GM21717 (cell line): ENCODE data around the gene LYRM9.
"Not testable (repeated sequence)": the region's sequence is repeated elsewhere in the genome, so short reads cannot be mapped to it uniquely, and the experiment has no call there.

Experiments used
- ATAC-seq: cut with Tn5 transposase; IDR thresholded peaks from one replicate; pipeline ENCODE4 v1.9.1; 2021; ENCODE audit warnings: mild to moderate bottlenecking, moderate library complexity; ENCODE audit not compliant: unreplicated experiment

LYRM9 gene

DNA sequence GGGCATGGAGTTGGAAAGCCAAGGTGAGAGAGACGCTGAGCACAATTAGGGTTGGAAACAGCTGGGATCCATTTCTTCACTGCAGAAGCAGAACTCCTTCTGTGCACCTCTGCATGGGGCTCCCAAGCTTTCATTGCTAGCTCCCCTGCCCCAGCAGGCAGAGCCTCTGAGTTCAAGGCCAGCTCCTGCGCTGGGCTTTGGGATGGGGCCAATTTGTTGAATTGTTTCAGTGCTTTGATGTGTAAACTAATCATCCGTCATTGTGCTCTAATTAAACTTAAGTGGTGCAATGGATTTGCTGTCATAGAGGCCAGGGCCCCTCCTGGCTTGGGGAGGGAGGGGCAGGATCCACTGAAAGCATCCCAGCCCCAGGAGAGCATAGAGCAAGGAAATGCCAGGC is 13.5 kb upstream of the LYRM9 start:
- ATAC-seq: no peak

DNA sequence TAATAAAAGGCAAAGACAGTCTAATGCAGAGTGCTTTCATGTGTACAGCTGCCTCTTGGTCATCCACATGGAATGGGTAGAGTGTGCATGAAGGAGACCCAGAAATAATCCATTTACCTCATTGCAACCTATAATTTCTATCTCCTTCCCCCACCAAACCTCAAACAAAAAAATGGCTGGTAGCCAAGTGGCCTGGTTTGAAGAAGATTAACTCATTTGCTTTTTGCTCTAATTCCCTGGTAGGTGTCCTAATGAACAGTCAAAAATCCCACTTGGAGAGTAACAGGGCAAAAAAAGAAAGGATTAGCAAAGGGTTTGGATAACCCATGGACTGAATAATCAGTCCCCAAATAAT is 13.0 kb upstream of the LYRM9 start:
- ATAC-seq: no peak

DNA sequence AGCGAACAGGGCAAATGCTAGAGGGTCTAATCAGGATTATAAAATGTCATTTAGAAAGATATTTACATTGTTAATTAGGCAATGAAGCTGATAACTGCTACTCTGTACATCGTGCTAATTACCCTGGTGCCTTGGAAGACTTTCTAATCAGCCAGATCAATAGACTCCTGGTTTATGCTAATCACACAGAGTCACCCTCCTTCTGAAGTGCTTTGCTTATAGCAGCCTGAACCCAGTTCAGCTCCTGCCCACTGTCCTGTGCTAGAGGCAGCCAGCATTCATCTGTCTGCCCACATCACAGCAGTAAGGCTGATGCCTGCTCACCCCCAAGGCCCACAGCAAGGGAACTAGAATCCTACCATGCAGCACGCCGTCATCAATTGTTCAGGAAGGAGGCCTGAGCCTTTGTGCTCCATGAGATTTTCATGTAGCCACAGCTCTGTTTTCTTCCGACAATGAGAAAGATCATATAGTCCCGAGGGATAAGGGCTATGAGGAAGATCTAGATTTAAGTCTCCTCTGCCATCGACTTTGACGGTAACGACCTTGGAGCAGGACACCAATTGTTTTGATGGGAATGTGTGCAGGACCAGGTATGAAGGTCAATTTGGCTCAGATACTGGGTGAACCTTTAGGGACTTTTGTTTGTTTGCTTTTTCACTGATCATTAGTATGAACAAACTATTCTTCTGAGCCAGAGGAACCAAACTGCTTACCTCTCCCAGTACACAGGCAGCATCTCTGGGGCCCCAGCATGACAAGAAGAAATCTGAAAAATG is 12.5 kb upstream of the LYRM9 start:
- no peak for ATAC-seq

DNA sequence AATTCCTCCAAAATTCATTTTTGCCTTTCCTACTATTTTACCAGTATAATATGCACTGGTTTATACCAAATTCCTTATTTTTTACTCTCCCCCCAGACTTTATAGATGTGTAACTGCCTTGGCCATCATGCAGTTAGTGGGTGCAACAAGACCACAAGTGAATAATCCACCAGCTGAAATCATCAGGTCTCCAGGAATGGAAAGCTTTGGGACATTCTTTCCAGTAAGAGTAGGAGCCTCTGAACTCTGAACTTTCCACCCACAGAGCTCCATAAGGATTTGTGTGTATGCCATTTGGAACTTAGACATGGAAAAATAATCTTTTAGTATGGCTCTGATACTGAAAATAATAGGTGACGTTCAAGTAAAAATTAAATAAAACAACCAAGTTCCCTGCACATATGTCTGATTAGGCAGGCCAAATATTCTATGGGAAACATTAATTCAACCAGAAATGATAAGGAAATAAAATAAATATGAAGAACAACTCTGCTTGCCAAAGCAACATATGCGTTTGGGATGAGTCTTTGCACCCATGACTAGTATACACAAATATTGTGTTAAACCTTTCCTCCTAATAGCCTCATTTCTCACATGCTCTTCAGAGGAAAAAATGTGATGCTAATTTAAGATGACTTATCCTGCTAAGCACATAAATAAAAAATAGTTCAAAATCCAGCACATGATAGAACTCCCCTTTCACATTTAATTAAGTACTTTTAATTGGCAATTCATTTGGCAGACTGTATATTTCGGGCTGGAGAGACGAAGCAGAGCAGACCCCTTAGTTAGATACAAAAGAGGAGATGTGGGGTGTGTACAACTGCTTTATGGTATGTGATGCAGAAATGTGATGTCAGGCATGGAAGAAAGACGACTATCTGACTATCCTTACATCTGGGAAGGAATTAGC is 11.6 kb upstream of the LYRM9 start:
- no peak for ATAC-seq

DNA sequence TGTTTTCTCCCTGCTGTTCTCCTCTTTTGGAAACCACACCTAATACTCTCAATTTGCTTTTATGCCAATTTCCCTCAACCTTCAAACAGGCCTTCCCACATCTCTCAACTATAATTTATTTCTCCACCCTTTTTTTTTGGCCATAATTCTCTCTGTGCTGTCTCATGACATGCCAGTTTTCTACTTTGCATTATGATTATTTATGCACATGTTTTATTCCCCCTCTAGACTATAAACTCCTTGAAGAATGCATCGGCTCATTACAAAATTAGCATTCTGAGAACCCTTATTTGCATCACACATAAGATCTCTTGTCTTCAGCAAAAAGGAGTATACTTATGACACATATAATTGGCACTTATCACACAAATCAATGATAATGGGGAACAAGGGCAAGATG is 10.9 kb upstream of the LYRM9 start:
- no peak for ATAC-seq

DNA sequence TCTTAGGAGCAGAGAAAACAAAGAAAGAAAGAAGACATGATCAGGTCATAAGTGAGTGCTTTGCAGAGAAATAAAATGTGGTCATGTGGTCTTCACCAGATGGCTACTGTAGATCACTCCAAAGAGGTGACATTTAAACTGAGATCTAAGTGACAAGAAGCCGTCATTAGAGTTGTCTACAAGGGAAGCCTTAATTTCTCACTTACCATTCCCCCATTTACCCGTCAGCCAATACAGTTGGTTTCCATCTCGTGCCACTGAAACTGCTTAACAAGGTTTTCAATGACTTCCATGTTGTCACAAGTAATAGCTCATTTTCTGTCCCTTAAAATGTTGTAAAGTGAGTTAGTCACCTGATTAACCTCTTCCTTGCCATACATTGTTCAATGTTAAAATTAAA is 6.4 kb upstream of the LYRM9 start:
- ATAC-seq: no peak

DNA sequence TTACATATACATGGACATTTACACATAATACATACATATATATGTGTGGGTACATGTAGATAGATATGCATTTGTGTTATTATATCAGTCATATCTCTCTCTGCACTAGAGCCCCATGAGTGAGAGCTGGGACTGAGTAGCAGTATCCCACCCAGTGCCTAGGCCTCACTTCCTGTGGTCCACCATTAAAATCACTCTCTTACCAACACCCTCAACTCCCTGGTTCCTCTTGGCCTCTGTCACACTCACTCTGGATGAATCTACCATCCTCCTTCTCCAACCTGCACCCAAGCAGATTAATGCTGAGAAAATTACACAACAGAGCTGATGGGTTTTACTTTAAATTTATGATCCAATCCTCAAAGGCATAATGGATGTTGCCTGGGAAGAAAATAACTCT is 4.9 kb upstream of the LYRM9 start:
- ATAC-seq: no peak

DNA sequence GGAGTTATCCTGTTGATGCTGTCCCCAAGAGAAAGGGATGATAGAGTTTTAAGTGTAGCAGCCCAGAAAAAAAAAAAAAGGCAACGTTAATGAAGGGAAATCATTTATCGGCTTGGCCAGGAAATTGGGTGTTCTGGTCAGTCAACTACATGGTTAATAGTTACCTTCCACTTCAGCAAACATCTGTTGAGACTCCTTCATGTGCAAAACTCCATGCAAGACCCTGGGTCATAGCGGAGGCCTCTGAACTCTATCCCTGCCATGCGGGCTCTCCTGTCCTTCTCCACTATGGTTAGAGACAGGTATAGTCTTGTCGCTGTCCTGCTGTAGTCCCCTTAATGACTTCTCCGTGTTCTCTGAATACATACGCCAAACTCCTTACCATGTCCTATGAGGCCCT is 3.5 kb upstream of the LYRM9 start:
- ATAC-seq: no peak

DNA sequence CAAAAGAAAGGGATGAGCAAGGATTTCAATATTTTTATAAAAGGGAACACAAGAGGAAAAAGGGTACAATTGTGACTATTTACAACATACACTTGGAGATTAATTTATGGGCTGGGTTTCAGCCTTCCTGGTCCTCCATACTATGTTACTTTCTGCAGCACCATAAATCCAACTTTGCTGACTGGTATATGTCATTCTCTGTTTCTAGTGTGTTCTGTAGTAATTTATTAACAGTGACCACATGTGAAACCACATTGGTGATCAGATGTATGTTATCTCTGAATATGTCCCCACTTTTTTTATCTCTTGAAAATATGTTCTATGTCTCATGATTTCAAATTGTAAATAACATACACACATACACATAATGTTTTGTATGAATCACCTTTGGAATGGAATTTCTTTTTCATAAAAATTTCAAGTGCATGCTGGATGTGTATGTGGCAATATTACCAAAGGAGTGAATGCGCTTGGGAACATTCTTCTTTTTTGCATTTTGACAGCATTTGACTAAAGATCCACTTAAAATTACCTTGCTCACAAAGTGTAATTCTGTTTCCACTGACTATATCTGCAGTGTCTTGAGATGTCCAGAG is 2.9 kb upstream of the LYRM9 start:
- no peak for ATAC-seq

DNA sequence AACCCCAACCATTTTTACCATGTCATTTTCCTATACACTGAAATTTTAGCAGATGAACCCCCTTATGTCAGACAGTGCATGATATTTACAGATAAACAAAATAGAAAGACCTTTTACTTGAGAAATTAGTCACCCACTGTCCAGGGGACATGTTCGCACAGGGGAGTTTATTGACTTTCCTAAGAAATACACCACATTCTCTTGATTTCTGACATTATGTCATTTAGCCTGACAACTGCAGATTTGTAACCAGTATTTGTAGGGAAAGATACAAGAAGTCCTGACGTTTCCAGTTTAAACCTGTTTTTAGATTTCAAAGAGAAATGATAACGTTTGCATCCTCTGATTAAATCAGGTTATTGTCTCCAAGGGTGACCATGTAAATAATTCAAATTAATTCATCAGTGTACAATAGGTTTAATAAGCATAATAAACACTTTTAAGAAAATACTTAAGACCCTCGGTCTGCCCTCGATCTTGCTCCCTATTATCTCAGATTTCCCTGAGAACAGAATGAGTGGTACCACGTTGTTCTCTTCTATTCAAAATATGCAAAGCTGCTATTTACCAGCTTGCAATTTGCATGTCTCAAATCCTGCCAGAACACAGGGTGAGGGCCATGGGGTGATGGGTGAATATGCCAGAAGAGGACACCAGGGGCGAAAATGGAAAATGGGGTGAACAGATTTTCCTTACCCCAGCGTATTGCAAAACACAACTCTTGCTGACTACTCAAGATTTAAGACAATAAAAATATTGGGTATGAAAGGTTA is 2.1 kb upstream of the LYRM9 start:
- ATAC-seq: no peak

DNA sequence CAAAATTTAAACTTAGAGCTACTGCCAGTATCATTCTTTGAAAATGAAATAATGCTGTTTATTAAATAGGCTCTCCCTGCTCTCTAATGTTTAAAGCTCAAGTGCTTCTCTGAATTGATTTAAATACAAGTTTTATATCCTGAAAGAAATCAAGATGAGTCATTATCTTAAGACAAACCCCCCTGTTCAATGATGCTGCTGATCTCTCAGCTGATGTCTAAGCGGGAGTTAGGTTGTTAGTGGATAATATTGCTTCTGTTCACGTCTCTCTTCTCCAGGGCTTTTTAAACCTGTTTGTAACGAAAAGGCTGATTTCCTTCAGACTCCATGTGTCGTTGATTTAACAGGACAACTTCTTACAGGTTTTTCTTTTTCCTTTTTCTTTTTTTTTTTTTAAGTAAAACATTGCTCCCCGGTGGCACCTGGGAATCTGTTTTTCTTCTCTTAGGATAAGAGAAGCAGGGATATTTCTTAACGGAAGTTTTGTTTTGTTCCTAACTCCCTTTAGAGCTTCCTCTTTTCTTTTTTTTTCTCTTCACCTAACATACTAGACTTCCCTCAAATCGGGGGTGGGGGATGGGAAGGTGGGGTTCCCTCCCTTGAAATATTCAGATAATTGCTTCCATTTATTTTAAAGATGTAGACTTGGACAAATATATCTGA is 807 bp upstream of the LYRM9 start:
- ATAC-seq: no peak

DNA sequence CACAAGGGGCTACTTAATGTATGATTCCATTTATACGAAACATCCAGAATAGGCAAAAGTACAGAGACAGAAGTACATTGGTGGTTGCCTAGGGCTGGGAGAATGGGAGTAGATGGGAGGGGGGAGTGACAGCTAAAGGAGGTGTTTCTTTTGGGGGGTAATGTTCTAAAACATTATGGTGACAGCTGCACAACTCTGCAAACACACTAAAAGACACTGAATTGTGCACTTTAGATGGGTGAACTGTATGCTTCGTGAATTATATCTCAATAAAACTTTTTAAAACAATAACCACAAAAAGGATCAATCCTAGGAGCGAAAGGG is 661 bp downstream of the LYRM9 start:
- ATAC-seq: no peak

DNA sequence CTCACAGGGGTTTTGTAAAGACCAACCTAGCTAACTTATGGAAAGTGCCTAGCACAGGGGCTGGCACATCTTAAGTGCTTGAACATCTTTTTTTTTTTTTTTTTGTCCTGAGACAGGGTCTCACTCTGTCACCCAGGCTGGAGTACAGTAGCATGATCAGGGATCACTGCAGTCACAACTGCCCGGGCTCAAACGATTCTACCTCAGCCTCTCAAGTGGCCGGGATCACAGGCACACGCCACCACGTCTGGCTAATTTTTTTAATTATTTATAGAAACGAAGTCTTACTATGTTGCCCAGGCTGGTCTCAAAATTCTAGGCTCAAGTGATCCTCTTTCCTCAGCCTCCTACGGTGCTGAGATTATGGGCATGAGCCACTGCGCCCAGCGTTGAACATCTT is 1.3 kb downstream of the LYRM9 start:
- no peak for ATAC-seq

DNA sequence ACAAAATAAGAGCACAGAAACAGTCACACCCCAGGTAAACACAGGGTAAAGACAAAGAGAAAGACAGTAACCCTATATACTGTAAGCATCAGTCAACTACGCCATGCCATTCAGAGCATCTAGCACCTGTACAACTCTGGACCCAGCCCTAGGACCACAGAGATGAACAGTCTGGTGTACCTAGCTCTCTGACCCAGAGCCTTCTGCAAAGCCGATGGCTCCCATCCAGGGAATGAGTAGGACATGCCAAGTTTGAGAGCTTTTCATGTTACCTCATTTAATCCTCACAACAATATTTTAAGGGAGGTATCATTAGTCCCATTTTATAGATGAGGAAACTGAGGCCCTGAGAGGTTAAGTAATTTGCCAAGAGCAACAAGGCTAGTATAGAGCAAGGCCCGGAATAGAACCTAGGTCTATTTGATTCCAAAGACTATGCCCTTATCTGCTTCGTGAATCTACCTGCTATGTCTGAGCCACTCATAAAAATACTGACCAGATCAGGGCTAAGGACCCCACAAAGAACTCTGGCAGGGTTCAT is 3.4 kb downstream of the LYRM9 start:
- no peak for ATAC-seq

DNA sequence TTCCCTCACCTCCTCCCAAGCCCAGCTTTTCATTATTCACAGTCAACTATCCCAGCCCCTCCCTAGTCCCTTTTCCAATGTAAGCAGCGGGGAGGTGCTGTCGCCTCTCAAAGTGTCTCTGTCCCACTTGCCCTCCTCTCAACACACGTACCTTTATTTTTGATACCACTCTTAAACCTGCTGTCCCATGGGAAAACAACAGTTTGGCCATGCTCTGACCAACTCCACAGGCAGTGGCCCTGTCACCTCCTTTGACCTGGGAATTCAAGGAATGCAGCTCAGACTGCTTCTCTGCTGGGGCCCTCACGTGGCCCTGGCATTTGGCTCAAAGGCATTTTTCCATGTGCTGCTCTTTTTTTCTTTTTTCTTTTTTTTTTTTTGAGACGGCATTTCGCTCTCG is 4.2 kb downstream of the LYRM9 start:
- ATAC-seq: no peak

DNA sequence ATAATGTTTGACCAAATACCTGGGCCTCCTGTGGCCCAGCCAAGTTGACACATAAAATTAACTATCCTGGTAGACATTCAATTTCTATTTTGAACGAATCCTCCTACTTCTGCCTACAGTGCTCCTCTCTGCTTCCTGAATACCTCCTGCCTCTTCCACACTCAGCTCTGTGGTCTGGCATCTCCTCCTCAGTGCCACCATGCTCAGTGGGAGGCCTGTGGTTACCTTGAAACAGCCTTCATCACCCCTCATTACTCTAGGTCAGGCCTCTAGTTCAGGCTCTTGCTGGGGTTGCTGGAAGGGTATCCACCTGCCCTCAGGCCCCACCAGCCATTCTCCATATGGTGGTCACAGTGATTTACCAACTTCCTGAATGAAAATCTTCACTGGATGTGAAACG is 5.1 kb downstream of the LYRM9 start:
- ATAC-seq: no peak

DNA sequence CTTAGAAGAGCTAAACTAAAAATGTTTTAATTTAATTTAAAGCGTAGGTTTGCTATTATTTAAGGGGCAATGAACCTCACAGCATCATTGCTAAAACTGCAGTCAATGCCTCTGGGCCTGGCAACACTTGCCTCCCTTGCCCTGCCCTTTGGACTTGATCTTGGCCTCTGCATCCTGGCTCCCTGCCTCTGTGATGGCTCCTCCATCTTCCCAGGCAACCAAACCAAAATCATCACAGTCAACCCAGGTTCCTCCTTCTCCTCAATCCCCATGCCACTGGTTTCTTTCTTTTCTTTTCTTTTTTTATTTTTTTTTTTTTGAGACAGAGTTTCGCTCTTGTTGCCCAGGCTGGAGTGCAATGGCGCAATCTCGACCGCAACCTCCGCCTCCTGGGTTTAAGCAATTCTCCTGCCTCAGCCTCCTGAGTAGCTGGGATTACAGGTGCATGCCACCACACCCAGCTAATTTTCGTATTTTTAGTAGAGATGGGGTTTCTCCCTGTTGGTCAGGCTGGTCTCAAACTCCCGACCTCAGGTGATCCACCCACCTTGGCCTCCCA is 6.7 kb downstream of the LYRM9 start:
- ATAC-seq: not testable (repeated sequence)

DNA sequence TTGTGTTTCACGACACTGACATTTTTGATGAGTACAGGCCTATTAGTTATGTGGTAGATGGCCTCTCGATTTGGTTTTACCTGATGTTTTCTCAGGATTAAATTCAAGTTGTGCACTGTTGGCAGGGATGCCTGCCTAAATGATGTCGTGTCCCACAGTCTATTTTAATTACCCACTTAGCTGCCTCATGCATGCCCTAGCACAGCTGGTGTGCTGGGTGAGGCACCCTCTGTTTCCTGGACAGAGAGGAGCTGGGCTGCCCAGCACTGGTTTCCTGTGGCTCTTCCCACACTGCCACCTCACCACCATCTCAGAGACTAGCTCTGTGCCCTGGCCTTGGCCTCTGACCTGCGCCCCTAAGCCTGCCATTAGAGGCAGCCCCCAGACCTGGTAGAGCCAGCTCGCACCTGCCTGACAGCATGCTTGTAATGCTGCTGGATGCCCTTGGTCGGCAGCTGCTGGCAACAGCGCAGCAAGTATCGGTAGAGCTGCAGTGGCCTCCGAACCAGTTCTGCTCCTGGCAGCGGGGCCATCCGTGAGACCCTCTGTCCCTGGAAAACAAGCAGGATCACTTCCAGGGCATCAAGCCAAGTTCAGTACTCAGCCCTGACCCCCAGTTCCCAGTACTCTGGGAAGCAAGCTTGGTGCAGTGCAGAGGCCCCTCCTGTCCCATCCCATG is 10.9 kb downstream of the LYRM9 start:
- no peak for ATAC-seq

DNA sequence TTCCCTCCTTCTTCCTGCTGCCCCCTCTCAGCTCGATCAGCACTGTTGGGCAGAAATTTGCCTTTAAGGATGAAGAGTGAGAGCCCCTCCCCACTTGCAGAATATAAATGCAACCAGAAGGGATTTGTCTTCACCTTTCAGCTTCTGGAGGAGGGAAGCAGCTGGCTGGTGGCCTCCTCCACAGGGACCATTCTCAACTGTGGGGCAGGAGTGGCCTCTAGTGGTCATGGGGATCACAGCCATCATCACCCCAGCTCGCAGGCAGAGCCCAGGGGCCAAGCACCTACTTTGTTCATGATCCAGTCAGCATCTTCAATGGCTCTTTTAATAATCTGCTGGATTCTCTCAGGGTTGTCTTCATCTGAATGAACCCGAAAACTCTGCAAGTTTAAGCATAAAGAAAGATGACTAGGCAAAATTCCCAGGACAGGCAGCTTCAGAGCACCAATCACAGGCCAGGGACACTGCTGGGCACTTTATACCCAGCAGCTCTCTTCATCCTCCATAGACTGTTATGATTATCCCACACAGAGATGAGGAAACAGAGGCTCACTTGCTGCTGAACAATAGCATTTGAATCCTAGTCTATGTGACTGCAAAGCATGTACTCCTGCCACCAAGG is 13.1 kb downstream of the LYRM9 start:
- peak; percentile 56 for ATAC-seq
